CD14-positive monocyte (primary cell): Measurements from ENCODE around the gene AZGP1. TPM values are rescaled to one million over a fixed set of nuclear protein-coding genes. Genes with fewer than 3 reads are reported as not detected.
A peak's percentile ranks its signal among the peaks of the same experiment; 100 is the strongest.

Experiments used
- DNase-seq, 3 donors: peaks; one replicate each; pipeline ENCODE4 v3.0.0-alpha.2; 2011 to 2022
- H2AFZ ChIP-seq: 2 replicates; pipeline ENCODE4 v1.6.0; 2012; ENCODE audit warnings: mild to moderate bottlenecking, low read depth, low read length, inconsistent platforms; ENCODE audit not compliant: insufficient read depth, poor library complexity, severe bottlenecking
- H3K27ac ChIP-seq, 2 donors: 1 replicate in 1 of 2; 2 replicates in 1 of 2; pipeline ENCODE4 v1.5.1; 2012 to 2013; ENCODE audit warnings: low read length in 2 of 2, control low read depth in 1 of 2, inconsistent platforms in 1 of 2, low read depth in 1 of 2, mild to moderate bottlenecking in 1 of 2
- H3K27me3 ChIP-seq, 2 donors: one replicate each; pipeline versions ENCODE4 v1.6.0 to v1.6.1; 2011 to 2013; ENCODE audit warnings: low read length in 2 of 2; ENCODE audit not compliant: control insufficient read depth in 2 of 2, insufficient read depth in 2 of 2
- H3K36me3 ChIP-seq, 2 donors: replicated peaks in 1 of 2; 1 replicate in 1 of 2; 2 replicates in 1 of 2; pipeline versions ENCODE4 v1.5.1 to v1.6.1; 2012 to 2013; ENCODE audit warnings: low read length in 2 of 2, control low read depth in 1 of 2, inconsistent platforms in 1 of 2, mild to moderate bottlenecking in 1 of 2; ENCODE audit not compliant: insufficient read depth in 2 of 2, control insufficient read depth in 1 of 2
- H3K4me1 ChIP-seq, 2 donors: 1 replicate in 1 of 2; 2 replicates in 1 of 2; pipeline versions ENCODE4 v1.5.1 to v1.6.1; 2012 to 2013; ENCODE audit warnings: low read length in 2 of 2, control low read depth in 1 of 2, inconsistent platforms in 1 of 2, mild to moderate bottlenecking in 1 of 2, moderate library complexity in 1 of 2; ENCODE audit not compliant: insufficient read depth in 2 of 2, control insufficient read depth in 1 of 2
- H3K4me2 ChIP-seq: replicated peaks from 2 replicates; pipeline ENCODE3; 2012; ENCODE audit warnings: low read length, moderate library complexity, mild to moderate bottlenecking; ENCODE audit not compliant: poor library complexity, severe bottlenecking; ENCODE audit errors: extremely low read depth
- H3K4me3 ChIP-seq, 3 experiments: fragments of 200-600 bp in 1 of 3; sonication (generic) in 1 of 3; replicated peaks in 1 of 3; 1 replicate in 2 of 3; 2 replicates in 1 of 3; pipeline ENCODE4 v1.5.1; 2011 to 2013; ENCODE audit warnings: low read length in 3 of 3, mild to moderate bottlenecking in 3 of 3, control low read depth in 2 of 3, low read depth in 2 of 3, inconsistent platforms in 1 of 3, moderate library complexity in 1 of 3
- H3K79me2 ChIP-seq: 2 replicates; pipeline ENCODE4 v1.6.0; 2012; ENCODE audit warnings: mild to moderate bottlenecking, control low read depth, inconsistent platforms, low read length, moderate library complexity; ENCODE audit not compliant: insufficient read depth
- H3K9ac ChIP-seq: 2 replicates; pipeline ENCODE4 v1.6.0; 2017; ENCODE audit warnings: low read length, mild to moderate bottlenecking; ENCODE audit not compliant: insufficient read depth, poor library complexity, severe bottlenecking
- H3K9me3 ChIP-seq, 2 donors: replicated peaks in 1 of 2; 1 replicate in 1 of 2; 2 replicates in 1 of 2; pipeline versions ENCODE4 v1.5.1 to v1.6.1; 2012 to 2013; ENCODE audit warnings: low read length in 2 of 2, control low read depth in 1 of 2; ENCODE audit not compliant: control insufficient read depth in 1 of 2, insufficient read depth in 1 of 2
- H4K20me1 ChIP-seq: 2 replicates; pipeline ENCODE4 v1.6.0; 2012; ENCODE audit warnings: mild to moderate bottlenecking, low read length, control low read depth, moderate library complexity; ENCODE audit not compliant: insufficient read depth
- H3K27ac Mint-ChIP-seq, 7 donors: one replicate each; pipeline ENCODE4 v1.8.0; 2020; ENCODE audit warnings: mild to moderate bottlenecking in 7 of 7, mixed read lengths in 7 of 7, moderate library complexity in 6 of 7, inconsistent platforms in 2 of 7
- H3K27me3 Mint-ChIP-seq, 3 donors: one replicate each; pipeline ENCODE4 v1.8.0; 2021 to 2022; ENCODE audit warnings: low read depth in 3 of 3, mild to moderate bottlenecking in 3 of 3, mixed read lengths in 3 of 3, moderate library complexity in 3 of 3, inconsistent platforms in 1 of 3
- H3K36me3 Mint-ChIP-seq, 2 donors: one replicate each; pipeline ENCODE4 v1.8.0; 2020; ENCODE audit warnings: mixed read lengths in 2 of 2, inconsistent platforms in 1 of 2, mild to moderate bottlenecking in 1 of 2
- H3K4me1 Mint-ChIP-seq: one replicate; pipeline ENCODE4 v1.8.0; 2020; ENCODE audit warnings: mild to moderate bottlenecking, mixed read lengths
- H3K4me3 Mint-ChIP-seq, 2 donors: one replicate each; pipeline ENCODE4 v1.8.0; 2020; ENCODE audit warnings: mild to moderate bottlenecking in 2 of 2, mixed read lengths in 2 of 2, moderate library complexity in 1 of 2
- H3K9me3 Mint-ChIP-seq, 7 donors: one replicate each; pipeline ENCODE4 v1.8.0; 2020 to 2022; ENCODE audit warnings: mixed read lengths in 7 of 7, mild to moderate bottlenecking in 6 of 7, moderate library complexity in 6 of 7, inconsistent platforms in 2 of 7
- CTCF ChIP-seq: fragments of 200-600 bp; IDR thresholded peaks from one replicate; pipeline ENCODE4 v1.8.0; 2022; ENCODE audit warnings: antibody characterized with exemption, mild to moderate bottlenecking
- WGBS: methylation state at CpG from one replicate; pipeline ENCODE4 v1.1.5; 2013; ENCODE audit warnings: missing lambda C conversion rate; ENCODE audit not compliant: insufficient coverage; 5-methylcytosine and 5-hydroxymethylcytosine counted together
- intact Hi-C, 2 donors: fragments of 100-400 bp; cut with micrococcal nuclease; formaldehyde crosslinking; loops; one replicate each; pipeline versions ENCODE4 v1.15.0 to v1.15.1; 2023
- polyA plus RNA-seq, 3 donors: library from polyadenylated mRNA; depleted of rRNA in 1 of 3; unstranded in 2 of 3; stranded (reverse) in 1 of 3; fragments of 300-500 nt in 2 of 3; fragments of >200 nt in 1 of 3; fragmentation: Illumina TruSeq in 2 of 3; gene quantifications; 1 replicate in 2 of 3; 2 replicates in 1 of 3; pipeline ENCODE4 v1.2.3, GENCODE V29; 2012 to 2021

The AZGP1 gene
- polyA plus RNA-seq, 3 donors = not detected

GRCh38 chr7:100021297-100021696, 45.5 kb upstream of the AZGP1 start:
- Histone ChIP-seq H3K27me3 (no peaks in the 10 kb centered on the region), H3K79me2 (peaks cover 77% of the 10 kb centered on the region), H4K20me1 (peaks cover 29% of the 10 kb centered on the region), H3K4me1 (peaks cover 5 to 14% of the 10 kb centered on the region in 2 donors), H3K36me3 (peaks cover 34 to 58% of the 10 kb centered on the region in 2 donors), H3K4me2 (no peak overlapping the region), H3K27ac (no peak overlapping the region), H3K9me3 (no peaks in the 10 kb centered on the region), H3K9ac (no peak overlapping the region), H3K4me3 (no peak overlapping the region), H2AFZ (no peak overlapping the region)
- Mint-ChIP-seq H3K4me1 (peaks cover 22% of the 10 kb centered on the region), H3K9me3 (no peaks in the 10 kb centered on the region), H3K36me3 (peaks cover 53 to 70% of the 10 kb centered on the region in 2 donors), H3K27ac (peak overlapping the region in 1 of 7 donors; percentile 65), H3K27me3 (peaks cover 0 to under 1% (median 0%) of the 10 kb centered on the region in 3 donors), H3K4me3 (no peak overlapping the region)
- intact Hi-C loops = no loop called here
- TF ChIP-seq CTCF = no peak
- peak in 1 of 3 donors; percentile 38 for DNase-seq
- 84% methylated on average over 3 of the region's 3 CpGs for WGBS

- no peak for DNase-seq
- no peak overlapping the region for H3K4me3 Mint-ChIP-seq
- H3K79me2 ChIP-seq = peaks cover 86% of the 10 kb centered on the region
- intact Hi-C loops = loop anchor here (10.0 kb wide), 1 partner anchor 65 kb away; the partner anchor contains the start of genes COPS6 (in 2 of the 2) and ZNF3 (in 2 of the 2)
- WGBS = 91% methylated on average over 4 of the region's 7 CpGs
- peaks cover 28% of the 10 kb centered on the region for H3K4me1 Mint-ChIP-seq
- H3K36me3 ChIP-seq = peaks cover 26 to 45% of the 10 kb centered on the region in 2 donors
- H3K27ac ChIP-seq = no peak overlapping the region
- no peak for TF ChIP-seq CTCF
- peaks cover 29% of the 10 kb centered on the region for H4K20me1 ChIP-seq
- no peaks in the 10 kb centered on the region for H3K27me3 Mint-ChIP-seq
- no peaks in the 10 kb centered on the region for H3K9me3 Mint-ChIP-seq
- peaks cover 42 to 56% of the 10 kb centered on the region in 2 donors for H3K36me3 Mint-ChIP-seq
- H3K27me3 ChIP-seq = no peaks in the 10 kb centered on the region
- H3K27ac Mint-ChIP-seq = peak overlapping the region in 3 of 7 donors; percentile 40 to 72 (median 70)
- H2AFZ ChIP-seq = no peak overlapping the region
- H3K4me2 ChIP-seq = no peak overlapping the region
- peaks cover 13 to 23% of the 10 kb centered on the region in 2 donors for H3K4me1 ChIP-seq
- H3K9ac ChIP-seq = no peak overlapping the region
- no peak overlapping the region for H3K4me3 ChIP-seq
- no peaks in the 10 kb centered on the region for H3K9me3 ChIP-seq
Observed at GRCh38 chr7:100019908-100020307, 44.1 kb upstream of the AZGP1 start.
